Measurements from ENCODE around the gene GPC4.

GRCh38 chrX:133412665-133413064 lies 2.6 kb downstream of the GPC4 start:
- TF ChIP-seq ISL1 (CRISPR knock-in tag; IDR thresholded peaks at IDR 0.05) (no peak), ZNF565 (CRISPR knock-in tag; conservative IDR thresholded peaks at IDR 0.05; ENCODE audit: low read depth) (no peak), RARB (CRISPR knock-in tag; IDR thresholded peaks at IDR 0.05) (no peak), CSRNP3 (CRISPR knock-in tag; IDR thresholded peaks at IDR 0.05) (no peak), TSHZ2 (CRISPR knock-in tag; IDR thresholded peaks at IDR 0.05) (no peak), ZFP30 (CRISPR knock-in tag; IDR thresholded peaks at IDR 0.05) (no peak), PATZ1 (CRISPR knock-in tag; IDR thresholded peaks at IDR 0.05; ENCODE audit: borderline replicate concordance) (no peak), ZNF8 (CRISPR knock-in tag; IDR thresholded peaks at IDR 0.05) (no peak)
